Esophagus muscularis mucosa (tissue), 4 donors: ENCODE measurements around the gene RXFP1.

Experiments used
- CTCF ChIP-seq, 3 experiments: fragments of 200-600 bp in 2 of 3; fragments of 450-650 bp in 1 of 3; sonication (generic) in 2 of 3; IDR thresholded peaks; one replicate each; pipeline ENCODE4 v1.5.1; 2017 to 2019; ENCODE audit warnings: antibody characterized with exemption in 3 of 3, mild to moderate bottlenecking in 2 of 3, moderate library complexity in 1 of 3
- EP300 ChIP-seq: sonication (generic); formaldehyde crosslinking; IDR thresholded peaks from one replicate; pipeline ENCODE4 v1.6.1; 2017; ENCODE audit warnings: antibody characterized with exemption
- POLR2A ChIP-seq: fragments of 450-650 bp; IDR thresholded peaks from one replicate; pipeline ENCODE4 v1.6.1; 2017; ENCODE audit warnings: antibody characterized with exemption, moderate library complexity, mild to moderate bottlenecking, low read depth
- POLR2AphosphoS5 ChIP-seq, 2 donors: sonication (generic); formaldehyde crosslinking; IDR thresholded peaks; one replicate each; pipeline ENCODE4 v1.6.1; 2017; ENCODE audit warnings: antibody characterized with exemption in 2 of 2

GRCh38 chr4:158624889-158625478, 103.3 kb downstream of the RXFP1 start:
- peak; percentile 48 to 66 (median 55) for TF ChIP-seq CTCF (IDR thresholded peaks at IDR 0.05)
- no peak for TF ChIP-seq POLR2AphosphoS5 (IDR thresholded peaks at IDR 0.05)
- TF ChIP-seq POLR2A: no peak
- TF ChIP-seq EP300: no peak
